B cell (primary cell): Measurements from ENCODE around the gene ZNF518B.

Source experiments
- CTCF ChIP-seq: fragments of 200-600 bp; IDR thresholded peaks from one replicate; pipeline ENCODE4 v1.8.0; 2022; ENCODE audit warnings: antibody characterized with exemption, mild to moderate bottlenecking
- EZH2 ChIP-seq: IDR thresholded peaks from 2 replicates; pipeline ENCODE4 v1.6.1; 2012; ENCODE audit warnings: borderline replicate concordance, low read depth, mild to moderate bottlenecking, moderate library complexity, low read length; ENCODE audit not compliant: insufficient read depth, poor library complexity, severe bottlenecking

- no peak for TF ChIP-seq EZH2
- no peak for TF ChIP-seq CTCF
These were observed 35.7 kb downstream of the ZNF518B start for GRCh38 chr4:10421344-10422055.
